GM20000 (cell line): Measurements from ENCODE around the gene STPG3.
"Not testable (repeated sequence)": the region's sequence is repeated elsewhere in the genome, so short reads cannot be mapped to it uniquely, and the experiment has no call there.

ENCODE experiments used
- DNase-seq: peaks from one replicate; pipeline ENCODE4 v3.0.0; 2012; ENCODE audit warnings: low spot score
- TF ChIP-seq, protein P1 (sequence below): IDR thresholded peaks from 2 replicates; pipeline ENCODE4 v1.5.1; 2012; ENCODE audit warnings: mild to moderate bottlenecking, control low read depth; ENCODE audit errors: extremely low read depth, missing control alignments

The STPG3 gene

DNA sequence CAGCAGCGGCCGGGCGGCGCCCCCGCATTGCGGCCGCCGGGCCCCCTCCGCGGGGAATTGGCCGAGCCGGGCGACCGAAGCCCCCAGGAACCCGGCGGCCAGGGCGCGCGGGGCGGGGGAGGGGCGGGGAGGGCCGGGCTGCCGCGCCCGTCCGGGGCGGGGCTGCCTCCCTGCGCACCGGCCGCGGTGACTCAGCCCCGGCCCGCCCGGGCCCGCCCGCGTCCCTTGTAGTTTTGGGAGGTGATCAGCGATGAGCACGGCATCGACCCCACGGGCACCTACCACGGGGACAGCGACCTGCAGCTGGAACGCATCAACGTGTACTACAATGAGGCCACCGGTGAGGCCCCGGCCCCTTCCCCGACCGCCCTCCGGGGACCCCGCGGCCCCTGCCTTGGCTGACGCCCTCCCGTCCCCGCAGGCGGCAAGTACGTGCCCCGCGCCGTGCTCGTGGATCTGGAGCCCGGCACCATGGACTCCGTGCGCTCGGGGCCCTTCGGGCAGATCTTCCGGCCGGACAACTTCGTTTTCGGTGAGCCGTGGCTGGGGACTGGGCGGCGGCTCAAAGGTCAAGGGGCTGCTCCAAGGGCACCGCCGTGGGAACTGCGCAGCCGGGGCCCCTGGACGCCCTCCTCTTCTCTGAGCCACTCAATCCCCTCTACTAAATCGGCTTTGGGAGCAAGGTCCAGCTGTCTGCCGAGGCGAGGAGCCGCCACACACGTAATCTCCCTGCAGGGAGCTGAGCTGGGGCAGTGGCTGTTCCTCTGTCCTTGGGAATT is 9.4 kb upstream of the STPG3 start:
- TF ChIP-seq, protein P1, sequence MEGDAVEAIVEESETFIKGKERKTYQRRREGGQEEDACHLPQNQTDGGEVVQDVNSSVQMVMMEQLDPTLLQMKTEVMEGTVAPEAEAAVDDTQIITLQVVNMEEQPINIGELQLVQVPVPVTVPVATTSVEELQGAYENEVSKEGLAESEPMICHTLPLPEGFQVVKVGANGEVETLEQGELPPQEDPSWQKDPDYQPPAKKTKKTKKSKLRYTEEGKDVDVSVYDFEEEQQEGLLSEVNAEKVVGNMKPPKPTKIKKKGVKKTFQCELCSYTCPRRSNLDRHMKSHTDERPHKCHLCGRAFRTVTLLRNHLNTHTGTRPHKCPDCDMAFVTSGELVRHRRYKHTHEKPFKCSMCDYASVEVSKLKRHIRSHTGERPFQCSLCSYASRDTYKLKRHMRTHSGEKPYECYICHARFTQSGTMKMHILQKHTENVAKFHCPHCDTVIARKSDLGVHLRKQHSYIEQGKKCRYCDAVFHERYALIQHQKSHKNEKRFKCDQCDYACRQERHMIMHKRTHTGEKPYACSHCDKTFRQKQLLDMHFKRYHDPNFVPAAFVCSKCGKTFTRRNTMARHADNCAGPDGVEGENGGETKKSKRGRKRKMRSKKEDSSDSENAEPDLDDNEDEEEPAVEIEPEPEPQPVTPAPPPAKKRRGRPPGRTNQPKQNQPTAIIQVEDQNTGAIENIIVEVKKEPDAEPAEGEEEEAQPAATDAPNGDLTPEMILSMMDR, result no peak
- peak; percentile 79 for DNase-seq

DNA sequence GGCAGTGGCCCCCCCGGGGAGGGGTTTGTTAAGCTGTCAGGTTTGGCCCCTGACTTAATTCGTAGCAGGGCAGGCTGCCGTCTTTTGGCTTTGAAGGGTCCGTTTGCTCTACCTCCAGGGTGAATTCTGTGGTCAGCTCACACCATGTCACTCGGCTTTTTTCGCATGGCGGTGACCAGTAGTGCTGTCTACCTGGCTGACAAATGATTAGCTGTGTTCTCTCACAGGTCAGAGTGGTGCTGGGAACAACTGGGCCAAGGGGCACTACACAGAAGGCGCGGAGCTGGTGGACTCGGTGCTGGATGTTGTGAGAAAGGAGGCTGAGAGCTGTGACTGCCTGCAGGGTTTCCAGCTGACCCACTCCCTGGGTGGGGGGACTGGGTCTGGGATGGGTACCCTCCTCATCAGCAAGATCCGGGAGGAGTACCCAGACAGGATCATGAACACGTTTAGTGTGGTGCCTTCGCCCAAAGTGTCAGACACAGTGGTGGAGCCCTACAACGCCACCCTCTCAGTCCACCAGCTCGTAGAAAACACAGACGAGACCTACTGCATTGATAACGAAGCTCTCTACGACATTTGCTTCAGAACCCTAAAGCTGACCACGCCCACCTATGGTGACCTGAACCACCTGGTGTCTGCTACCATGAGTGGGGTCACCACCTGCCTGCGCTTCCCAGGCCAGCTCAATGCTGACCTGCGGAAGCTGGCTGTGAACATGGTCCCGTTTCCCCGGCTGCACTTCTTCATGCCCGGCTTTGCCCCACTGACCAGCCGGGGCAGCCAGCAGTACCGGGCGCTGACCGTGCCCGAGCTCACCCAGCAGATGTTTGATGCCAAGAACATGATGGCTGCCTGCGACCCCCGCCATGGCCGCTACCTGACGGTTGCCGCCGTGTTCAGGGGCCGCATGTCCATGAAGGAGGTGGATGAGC is 8.6 kb upstream of the STPG3 start:
- TF ChIP-seq, protein P1, result no peak
- DNase-seq, result no peak

DNA sequence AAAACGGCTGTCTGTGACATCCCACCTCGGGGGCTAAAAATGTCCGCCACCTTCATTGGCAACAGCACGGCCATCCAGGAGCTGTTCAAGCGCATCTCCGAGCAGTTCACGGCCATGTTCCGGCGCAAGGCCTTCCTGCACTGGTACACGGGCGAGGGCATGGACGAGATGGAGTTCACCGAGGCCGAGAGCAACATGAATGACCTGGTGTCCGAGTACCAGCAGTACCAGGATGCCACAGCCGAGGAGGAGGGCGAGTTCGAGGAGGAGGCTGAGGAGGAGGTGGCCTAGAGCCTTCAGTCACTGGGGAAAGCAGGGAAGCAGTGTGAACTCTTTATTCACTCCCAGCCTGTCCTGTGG is 7.8 kb upstream of the STPG3 start:
- not testable (repeated sequence) for DNase-seq

DNA sequence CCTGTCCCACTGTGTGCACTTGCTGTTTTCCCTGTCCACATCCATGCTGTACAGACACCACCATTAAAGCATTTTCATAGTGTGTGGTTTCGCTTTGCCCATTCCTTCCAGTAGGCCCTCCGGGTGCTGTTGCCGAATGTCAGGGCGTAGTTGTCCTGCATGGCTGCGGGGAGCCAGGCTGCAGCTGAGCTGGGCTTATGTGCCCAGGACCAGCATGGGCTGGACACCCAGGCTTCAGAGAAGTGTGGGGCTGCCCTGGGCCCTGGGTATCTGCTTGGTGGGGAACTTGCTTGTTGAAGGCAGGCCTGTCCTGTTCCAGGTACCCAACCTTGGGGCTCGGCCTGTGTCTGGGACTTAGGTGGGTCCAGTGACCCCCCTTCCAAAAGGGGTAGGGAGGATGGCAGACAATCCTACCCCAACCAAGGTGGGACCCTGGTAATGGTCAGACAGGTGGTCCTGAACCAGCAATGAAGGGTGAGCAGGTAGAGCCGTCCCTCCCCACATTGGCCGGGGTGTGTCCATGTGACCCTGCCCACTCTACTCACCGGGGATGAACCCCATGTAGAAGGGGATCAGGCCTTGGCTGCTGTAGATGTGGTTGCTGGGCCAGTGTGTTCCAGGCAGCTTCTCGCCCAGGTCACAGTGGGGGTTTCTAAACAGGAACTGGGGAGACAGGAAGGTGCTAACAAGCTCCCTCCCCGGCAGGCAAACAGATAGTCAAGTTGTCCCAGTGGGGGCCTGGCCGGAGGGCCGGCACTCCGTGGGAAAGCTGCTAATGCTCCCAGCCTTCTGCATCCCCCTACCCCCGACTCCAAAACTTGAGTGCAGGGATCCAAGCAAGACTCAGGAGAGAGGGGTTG is 7.2 kb upstream of the STPG3 start:
- DNase-seq, result no peak

DNA sequence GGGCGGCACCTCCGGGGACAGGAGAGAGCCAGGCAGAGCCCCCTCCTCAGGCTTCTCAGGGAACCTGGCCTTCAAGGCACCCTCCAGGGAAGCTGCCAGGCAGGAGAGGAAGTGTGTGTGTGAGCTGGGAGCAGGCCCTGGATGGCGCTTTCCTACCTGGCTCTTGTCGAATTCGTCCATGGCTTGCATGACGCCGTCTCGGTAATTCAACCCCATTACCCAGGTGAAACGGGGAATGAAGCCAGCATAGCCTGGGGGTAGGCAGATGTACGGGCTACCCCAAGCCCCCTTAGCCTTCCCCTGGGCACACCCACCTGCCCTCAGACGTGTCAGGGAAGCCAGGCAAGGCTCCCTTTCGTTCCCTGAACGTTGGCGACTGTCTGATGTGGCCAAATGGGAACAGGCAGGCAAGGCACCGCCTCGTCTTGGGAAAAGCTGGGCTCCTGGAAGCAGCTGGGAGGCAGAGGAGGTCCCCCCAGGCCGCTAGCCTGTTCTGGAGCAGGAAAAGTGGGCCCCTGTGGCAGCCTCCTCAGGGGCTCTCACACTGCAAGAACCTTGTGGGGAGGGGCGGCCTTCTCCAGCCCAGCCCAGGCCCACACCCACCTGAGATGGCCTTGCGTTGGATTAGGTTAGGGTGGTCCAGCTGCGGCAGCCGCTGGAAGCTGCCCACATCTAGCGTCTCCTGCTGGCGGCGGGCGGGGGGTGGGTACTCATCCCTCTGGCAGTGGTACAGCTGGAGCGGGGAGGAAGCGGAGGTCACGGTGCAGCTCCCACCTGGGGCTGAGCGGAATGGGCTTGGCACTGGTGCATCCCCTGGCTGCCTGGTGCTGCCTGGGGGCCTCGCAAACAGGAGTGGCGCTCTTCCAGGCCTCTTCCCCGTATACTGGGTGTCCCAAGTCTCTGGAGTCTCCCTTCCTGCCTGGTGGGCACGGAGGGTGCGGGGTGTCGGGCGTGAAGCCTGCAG is 6.3 kb upstream of the STPG3 start:
- TF ChIP-seq, protein P1, result no peak
- DNase-seq, result no peak

More for the DNA sequence above, 7.2 kb upstream of the STPG3 start:
- TF ChIP-seq, protein P1, result no peak

DNA sequence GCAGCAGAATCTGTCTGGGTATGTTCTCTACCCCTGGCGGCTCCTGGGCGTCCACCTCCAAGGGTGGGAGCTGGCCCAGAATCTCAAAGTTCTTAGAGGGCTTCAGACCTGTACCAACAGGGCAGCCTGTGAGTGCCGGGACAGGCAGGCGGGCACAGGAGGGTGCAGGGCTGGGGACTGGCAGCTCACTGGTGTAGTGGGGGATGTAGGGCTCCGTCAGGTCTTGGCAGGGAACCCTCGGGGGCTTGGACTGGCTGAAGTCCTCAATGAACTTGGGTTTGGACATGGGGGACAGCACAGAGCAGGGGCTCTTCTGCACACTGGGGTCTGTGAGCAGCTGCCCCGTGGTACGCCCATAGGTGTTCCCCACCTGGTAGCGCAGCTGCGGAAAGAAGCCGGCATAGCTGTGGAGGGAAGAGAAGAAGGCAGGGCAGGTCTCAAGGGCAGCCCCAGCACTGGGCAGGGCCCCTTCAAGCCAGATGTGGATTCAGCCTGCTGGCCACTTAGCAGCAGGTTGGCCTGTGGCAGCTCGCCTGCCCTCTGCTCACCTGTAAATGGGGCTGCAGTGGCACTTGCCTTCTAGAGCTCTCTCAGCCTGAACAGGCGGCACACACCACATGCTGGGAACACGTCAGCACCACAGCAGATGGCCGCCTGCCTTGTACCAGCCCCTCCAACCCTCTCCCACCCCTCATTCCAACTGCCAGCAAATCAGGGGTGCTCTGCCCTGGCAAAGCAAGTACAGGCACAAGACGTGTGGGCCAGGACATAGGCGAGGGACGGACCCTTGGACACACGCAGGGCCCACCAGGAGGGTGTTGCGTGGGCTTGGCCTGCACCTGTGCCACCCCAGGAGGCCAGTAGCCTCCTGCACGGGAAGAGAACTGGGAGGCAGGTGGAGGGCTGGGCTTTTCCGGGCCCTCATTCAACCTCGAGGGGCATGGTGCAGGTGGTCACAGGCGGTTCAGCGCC is 5.3 kb upstream of the STPG3 start:
- DNase-seq, result no peak
- TF ChIP-seq, protein P1, result no peak
